Liver (tissue), 9 donors: Measurements from ENCODE around the gene LDLRAD3. TPM values are rescaled to one million over a fixed set of nuclear protein-coding genes. Genes with fewer than 3 reads are reported as not detected.

ENCODE experiments used
- DNase-seq: peaks from one replicate; pipeline ENCODE4 v3.0.0-alpha.2; 2017; ENCODE audit warnings: low spot score
- H3K27ac ChIP-seq, 2 donors: one replicate each; pipeline ENCODE4 v1.7.0; 2013; ENCODE audit warnings: inconsistent platforms in 2 of 2, low read length in 2 of 2, control low read depth in 1 of 2, low read depth in 1 of 2, mild to moderate bottlenecking in 1 of 2
- H3K27me3 ChIP-seq, 4 donors: one replicate each; pipeline versions ENCODE4 v1.6.1 to v1.7.0; 2013; ENCODE audit warnings: low read length in 3 of 4, inconsistent platforms in 1 of 4, mild to moderate bottlenecking in 1 of 4, moderate library complexity in 1 of 4; ENCODE audit not compliant: control insufficient read depth in 4 of 4, insufficient read depth in 4 of 4
- H3K36me3 ChIP-seq, 4 donors: one replicate each; pipeline versions ENCODE4 v1.6.1 to v1.7.0; 2013; ENCODE audit warnings: low read length in 3 of 4, mild to moderate bottlenecking in 3 of 4, low read depth in 1 of 4, moderate library complexity in 1 of 4; ENCODE audit not compliant: control insufficient read depth in 4 of 4, insufficient read depth in 3 of 4
- H3K4me1 ChIP-seq, 4 donors: one replicate each; pipeline versions ENCODE4 v1.6.1 to v1.7.0; 2013; ENCODE audit warnings: low read length in 3 of 4, mild to moderate bottlenecking in 3 of 4, moderate library complexity in 1 of 4; ENCODE audit not compliant: control insufficient read depth in 4 of 4, insufficient read depth in 4 of 4
- H3K4me3 ChIP-seq, 3 donors: one replicate each; pipeline versions ENCODE4 v1.6.1 to v1.7.0; 2013; ENCODE audit warnings: low read length in 3 of 3, control low read depth in 1 of 3, low read depth in 1 of 3, mild to moderate bottlenecking in 1 of 3
- H3K9ac ChIP-seq, 2 donors: one replicate each; pipeline ENCODE4 v1.7.0; 2013; ENCODE audit warnings: low read length in 2 of 2, mild to moderate bottlenecking in 2 of 2, moderate library complexity in 2 of 2, control low read depth in 1 of 2, low read depth in 1 of 2
- H3K9me3 ChIP-seq, 4 donors: one replicate each; pipeline versions ENCODE4 v1.6.1 to v1.7.0; 2013; ENCODE audit warnings: low read length in 3 of 4; ENCODE audit not compliant: control insufficient read depth in 4 of 4
- ATF3 ChIP-seq: IDR thresholded peaks from 2 replicates; pipeline ENCODE4 v1.6.1; 2016; ENCODE audit warnings: antibody characterized with exemption
- EGR1 ChIP-seq, 2 donors: IDR thresholded peaks; 2 replicates each; pipeline ENCODE4 v1.6.1; 2016 to 2018; ENCODE audit warnings: antibody characterized with exemption in 2 of 2, low read depth in 2 of 2
- FOXA1 ChIP-seq: IDR thresholded peaks from 2 replicates; pipeline ENCODE4 v1.6.1; 2016; ENCODE audit warnings: antibody characterized with exemption
- FOXA2 ChIP-seq: IDR thresholded peaks from 2 replicates; pipeline ENCODE4 v1.6.1; 2016; ENCODE audit warnings: antibody characterized with exemption
- GABPA ChIP-seq, 2 donors: IDR thresholded peaks in 1 of 2; conservative IDR thresholded peaks in 1 of 2; 2 replicates each; pipeline ENCODE4 v1.6.1; 2016; ENCODE audit warnings: antibody characterized with exemption in 2 of 2, mild to moderate bottlenecking in 1 of 2, moderate library complexity in 1 of 2
- HNF4A ChIP-seq, 2 donors: conservative IDR thresholded peaks; 2 replicates each; pipeline ENCODE4 v1.6.1; 2016; ENCODE audit warnings: antibody characterized with exemption in 2 of 2, mild to moderate bottlenecking in 2 of 2
- HNF4G ChIP-seq: IDR thresholded peaks from 2 replicates; pipeline ENCODE4 v1.6.1; 2016; ENCODE audit warnings: antibody characterized with exemption
- MAX ChIP-seq: IDR thresholded peaks from 2 replicates; pipeline ENCODE4 v1.6.1; 2016; ENCODE audit warnings: antibody characterized with exemption
- NR2F2 ChIP-seq: IDR thresholded peaks from 2 replicates; pipeline ENCODE4 v1.6.1; 2016; ENCODE audit warnings: antibody characterized with exemption
- RAD21 ChIP-seq, 2 donors: IDR thresholded peaks; 2 replicates each; pipeline ENCODE4 v1.6.1; 2016; ENCODE audit warnings: antibody characterized with exemption in 2 of 2, mild to moderate bottlenecking in 2 of 2
- REST ChIP-seq: IDR thresholded peaks from 2 replicates; pipeline ENCODE4 v1.6.1; 2016; ENCODE audit warnings: antibody characterized with exemption, mild to moderate bottlenecking
- RXRA ChIP-seq, 2 donors: IDR thresholded peaks; 2 replicates each; pipeline ENCODE4 v1.6.1; 2017 to 2018; ENCODE audit warnings: antibody characterized with exemption in 2 of 2, mild to moderate bottlenecking in 1 of 2
- SP1 ChIP-seq: IDR thresholded peaks from 2 replicates; pipeline ENCODE4 v1.6.1; 2018; ENCODE audit warnings: antibody characterized with exemption, mild to moderate bottlenecking
- TAF1 ChIP-seq: conservative IDR thresholded peaks from 2 replicates; pipeline ENCODE4 v1.6.1; 2016; ENCODE audit warnings: antibody characterized with exemption, mild to moderate bottlenecking
- YY1 ChIP-seq: IDR thresholded peaks from 2 replicates; pipeline ENCODE4 v1.6.1; 2016; ENCODE audit warnings: antibody characterized with exemption, mild to moderate bottlenecking
- WGBS: extraction: QIAGEN DNeasy Blood & Tissue Kit; methylation state at CpG from one replicate; pipeline ENCODE4 v1.1.7; 2013; 5-methylcytosine and 5-hydroxymethylcytosine counted together
- polyA plus RNA-seq, 2 donors: library from polyadenylated mRNA; stranded (reverse) in 1 of 2; unstranded in 1 of 2; fragments of 200-250 nt in 1 of 2; fragments of >200 nt in 1 of 2; fragmentation: Nextera tagmentation in 1 of 2; extraction: Ambion mirVana in 1 of 2; gene quantifications; one replicate each; pipeline versions ENCODE4 v1.2.1 to v1.2.3, GENCODE V29; 2013 to 2015
- total RNA-seq, 2 donors: library from RNA; depleted of rRNA; stranded (reverse); fragments of >200 nt; gene quantifications; one replicate each; pipeline ENCODE4 v1.2.3, GENCODE V29; 2014
- donor health status: healthy.
- donor health status: healthy.
- donor health status: healthy.
- donor health status: healthy.
- donor health status: healthy.

The LDLRAD3 gene
- total and polyA plus RNA-seq, 4 donors, result 0.75 to 1.3 (median 0.93) TPM

- TF ChIP-seq REST, result no peak
- TF ChIP-seq RXRA (IDR thresholded peaks at IDR 0.05), result no peak
- TF ChIP-seq EGR1 (IDR thresholded peaks at IDR 0.05; ENCODE audit: low read depth in 2 of 2), result no peak
Measured at GRCh38 chr11:36101466-36101865, 157.6 kb downstream of the LDLRAD3 start (continued).

GRCh38 chr11:36102868-36103267, 159.0 kb downstream of the LDLRAD3 start:
- no peak for DNase-seq
- Histone ChIP-seq H3K4me3 (no peak overlapping the region), H3K36me3 (no peaks in the 10 kb centered on the region), H3K9me3 (peaks cover 0 to 5% (median 0%) of the 10 kb centered on the region in 4 donors), H3K27me3 (no peaks in the 10 kb centered on the region), H3K9ac (no peak overlapping the region), H3K27ac (no peak overlapping the region), H3K4me1 (no peaks in the 10 kb centered on the region)
- 91% methylated on average over 5 of the region's 5 CpGs for WGBS
- no peak for TF ChIP-seq TAF1
- no peak for TF ChIP-seq YY1
- TF ChIP-seq FOXA2, result no peak
- no peak for TF ChIP-seq RXRA (IDR thresholded peaks at IDR 0.05)
- no peak for TF ChIP-seq SP1
- TF ChIP-seq REST, result no peak
- TF ChIP-seq RAD21 (IDR thresholded peaks at IDR 0.05), result no peak
- TF ChIP-seq MAX, result no peak
- no peak for TF ChIP-seq HNF4G
- TF ChIP-seq GABPA (IDR thresholded peaks at IDR 0.05 in 1 of 2, conservative IDR thresholded peaks at IDR 0.05 in 1 of 2), result no peak
- no peak for TF ChIP-seq HNF4A (conservative IDR thresholded peaks at IDR 0.05)
- no peak for TF ChIP-seq ATF3
- TF ChIP-seq NR2F2, result no peak
- no peak for TF ChIP-seq FOXA1
